ENCODE data around the gene PTPRM. TPM values are rescaled to one million over a fixed set of nuclear protein-coding genes. Genes with fewer than 3 reads are reported as not detected.

The PTPRM gene
- total RNA-seq, 1 donor from 2014 or later: 4.5 TPM

GRCh38 chr18:7548221-7548620 is 18.9 kb upstream of the PTPRM start:
- intact Hi-C loops (cut with micrococcal nuclease): no loop called here
- Mint-ChIP-seq H3K4me1 (ENCODE audit: low read depth) (no peaks in the 10 kb centered on the region), H3K9me3 (no peaks in the 10 kb centered on the region), H3K4me3 (ENCODE audit: low read depth) (no peak overlapping the region), H3K27me3 (ENCODE audit: low read depth) (no peaks in the 10 kb centered on the region), H3K27ac (no peak overlapping the region), H3K36me3 (ENCODE audit: low read depth) (no peaks in the 10 kb centered on the region)
- DNase-seq (ENCODE audit: low spot score): no peak

DNA sequence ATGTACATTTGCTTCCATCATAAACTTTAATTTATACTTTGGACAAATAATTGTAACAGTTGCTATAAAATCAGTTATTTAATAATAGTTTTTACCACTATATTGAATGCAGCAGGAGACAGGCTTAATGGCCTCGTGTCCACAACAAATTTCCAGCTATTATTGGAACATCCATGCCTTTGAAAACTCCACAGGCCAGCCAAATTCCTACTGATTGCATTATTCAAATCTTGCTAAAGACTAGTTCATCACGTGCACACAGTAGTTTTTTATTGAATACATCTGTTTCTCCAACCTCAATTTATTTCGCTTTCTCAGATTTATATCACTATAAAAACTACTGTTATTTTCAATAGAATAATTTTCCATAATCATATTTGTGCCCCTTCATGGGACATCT is 18.4 kb upstream of the PTPRM start:
- Mint-ChIP-seq H3K27ac (no peak overlapping the region), H3K27me3 (ENCODE audit: low read depth) (no peaks in the 10 kb centered on the region), H3K4me3 (ENCODE audit: low read depth) (no peak overlapping the region), H3K4me1 (ENCODE audit: low read depth) (no peaks in the 10 kb centered on the region), H3K36me3 (ENCODE audit: low read depth) (no peaks in the 10 kb centered on the region), H3K9me3 (no peaks in the 10 kb centered on the region)
- DNase-seq (ENCODE audit: low spot score): no peak
- intact Hi-C loops (cut with micrococcal nuclease): no loop called here

- no peak overlapping the region for H3K4me3 Mint-ChIP-seq (ENCODE audit: low read depth)
- intact Hi-C loops (cut with micrococcal nuclease): no loop called here
Observed at GRCh38 chr18:7557973-7558372, 9.1 kb upstream of the PTPRM start.

GRCh38 chr18:7558769-7559168 is 8.3 kb upstream of the PTPRM start:
- intact Hi-C loops (cut with micrococcal nuclease): no loop called here
- Mint-ChIP-seq H3K4me3 (ENCODE audit: low read depth) (no peak overlapping the region), H3K9me3 (no peaks in the 10 kb centered on the region), H3K4me1 (ENCODE audit: low read depth) (no peaks in the 10 kb centered on the region), H3K36me3 (ENCODE audit: low read depth) (no peaks in the 10 kb centered on the region), H3K27me3 (ENCODE audit: low read depth) (peaks cover 6% of the 10 kb centered on the region), H3K27ac (no peak overlapping the region)
- no peak for DNase-seq (ENCODE audit: low spot score)

More at GRCh38 chr18:7557973-7558372, 9.1 kb upstream of the PTPRM start:
- Mint-ChIP-seq H3K27me3 (ENCODE audit: low read depth) (peaks cover 6% of the 10 kb centered on the region), H3K4me1 (ENCODE audit: low read depth) (no peaks in the 10 kb centered on the region), H3K36me3 (ENCODE audit: low read depth) (no peaks in the 10 kb centered on the region), H3K9me3 (no peaks in the 10 kb centered on the region), H3K27ac (no peak overlapping the region)
- no peak for DNase-seq (ENCODE audit: low spot score)

GRCh38 chr18:7559709-7560319 is 7.3 kb upstream of the PTPRM start:
- no peaks in the 10 kb centered on the region for H3K4me1 Mint-ChIP-seq (ENCODE audit: low read depth)
- no peaks in the 10 kb centered on the region for H3K36me3 Mint-ChIP-seq (ENCODE audit: low read depth)
- intact Hi-C loops (cut with micrococcal nuclease): no loop called here
- peaks cover 14% of the 10 kb centered on the region for H3K27me3 Mint-ChIP-seq (ENCODE audit: low read depth)
- no peak for DNase-seq (ENCODE audit: low spot score)
- H3K9me3 Mint-ChIP-seq: no peaks in the 10 kb centered on the region
- no peak overlapping the region for H3K4me3 Mint-ChIP-seq (ENCODE audit: low read depth)
- no peak overlapping the region for H3K27ac Mint-ChIP-seq

GRCh38 chr18:7561909-7562460 is 5.1 kb upstream of the PTPRM start:
- no peaks in the 10 kb centered on the region for H3K9me3 Mint-ChIP-seq
- H3K4me1 Mint-ChIP-seq (ENCODE audit: low read depth): no peaks in the 10 kb centered on the region
- no peak for DNase-seq (ENCODE audit: low spot score)
- H3K27ac Mint-ChIP-seq: no peak overlapping the region
- no peaks in the 10 kb centered on the region for H3K36me3 Mint-ChIP-seq (ENCODE audit: low read depth)
- intact Hi-C loops (cut with micrococcal nuclease): no loop called here
- H3K27me3 Mint-ChIP-seq (ENCODE audit: low read depth): peaks cover 27% of the 10 kb centered on the region
- H3K4me3 Mint-ChIP-seq (ENCODE audit: low read depth): no peak overlapping the region

DNA sequence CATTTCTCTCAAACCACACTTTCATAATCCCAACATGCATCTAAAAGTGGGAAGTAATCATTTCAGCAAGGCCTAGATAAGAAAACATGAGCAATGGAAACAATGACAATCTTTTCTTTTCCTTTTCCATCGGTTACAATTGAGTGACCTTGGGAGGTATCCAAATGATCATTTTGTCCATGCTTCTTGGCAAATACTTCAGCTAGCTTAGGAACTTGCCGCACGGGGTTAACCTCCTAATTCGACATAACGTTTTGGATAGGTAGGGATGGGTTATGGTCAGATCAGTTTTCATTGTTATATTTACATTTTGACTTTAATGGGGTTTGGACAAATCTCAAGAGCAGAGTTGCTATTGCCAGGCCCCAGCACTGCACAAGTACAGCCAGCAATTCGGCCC is 4.6 kb upstream of the PTPRM start:
- no peak for DNase-seq (ENCODE audit: low spot score)
- intact Hi-C loops (cut with micrococcal nuclease): no loop called here
- no peaks in the 10 kb centered on the region for H3K36me3 Mint-ChIP-seq (ENCODE audit: low read depth)
- H3K27ac Mint-ChIP-seq: no peak overlapping the region
- H3K4me1 Mint-ChIP-seq (ENCODE audit: low read depth): no peaks in the 10 kb centered on the region
- H3K9me3 Mint-ChIP-seq: no peaks in the 10 kb centered on the region
- H3K4me3 Mint-ChIP-seq (ENCODE audit: low read depth): no peak overlapping the region
- H3K27me3 Mint-ChIP-seq (ENCODE audit: low read depth): peaks cover 27% of the 10 kb centered on the region

GRCh38 chr18:7565677-7566076 is 1.4 kb upstream of the PTPRM start:
- DNase-seq (ENCODE audit: low spot score): no peak
- intact Hi-C loops (cut with micrococcal nuclease): loop anchor here (5.0 kb wide), 1 partner anchor 482 kb away; no protein-coding TSS in a partner anchor
- Mint-ChIP-seq H3K4me3 (ENCODE audit: low read depth) (peak overlapping the region; percentile 5), H3K9me3 (peaks cover 3% of the 10 kb centered on the region), H3K27me3 (ENCODE audit: low read depth) (peaks cover 47% of the 10 kb centered on the region), H3K27ac (no peak overlapping the region), H3K4me1 (ENCODE audit: low read depth) (no peaks in the 10 kb centered on the region), H3K36me3 (ENCODE audit: low read depth) (no peaks in the 10 kb centered on the region)

- peak overlapping the region; percentile 39 for H3K4me3 Mint-ChIP-seq (ENCODE audit: low read depth)
Observed at GRCh38 chr18:7566244-7566566, 911 bp upstream of the PTPRM start.

GRCh38 chr18:7567474-7568425 is 634 bp downstream of the PTPRM start:
- no peaks in the 10 kb centered on the region for H3K36me3 Mint-ChIP-seq (ENCODE audit: low read depth)
- H3K9me3 Mint-ChIP-seq: peaks cover 3% of the 10 kb centered on the region
- DNase-seq (ENCODE audit: low spot score): no peak
- peaks cover 49% of the 10 kb centered on the region for H3K27me3 Mint-ChIP-seq (ENCODE audit: low read depth)
- intact Hi-C loops (cut with micrococcal nuclease): loop anchor here (5.0 kb wide), 1 partner anchor 480 kb away; no protein-coding TSS in a partner anchor
- peaks cover 2% of the 10 kb centered on the region for H3K4me1 Mint-ChIP-seq (ENCODE audit: low read depth)
- no peak overlapping the region for H3K27ac Mint-ChIP-seq
- H3K4me3 Mint-ChIP-seq (ENCODE audit: low read depth): no peak overlapping the region

More at GRCh38 chr18:7566244-7566566, 911 bp upstream of the PTPRM start:
- Mint-ChIP-seq H3K9me3 (peaks cover 3% of the 10 kb centered on the region), H3K27ac (no peak overlapping the region), H3K36me3 (ENCODE audit: low read depth) (no peaks in the 10 kb centered on the region), H3K27me3 (ENCODE audit: low read depth) (peaks cover 51% of the 10 kb centered on the region), H3K4me1 (ENCODE audit: low read depth) (no peaks in the 10 kb centered on the region)
- intact Hi-C loops (cut with micrococcal nuclease): loop anchor here (5.0 kb wide), 1 partner anchor 481 kb away; no protein-coding TSS in a partner anchor
- DNase-seq (ENCODE audit: low spot score): no peak

- intact Hi-C loops (cut with micrococcal nuclease): loop anchor here (5.0 kb wide), 1 partner anchor 479 kb away; no protein-coding TSS in a partner anchor
Observed at GRCh38 chr18:7568426-7568825, 1.3 kb downstream of the PTPRM start.

DNA sequence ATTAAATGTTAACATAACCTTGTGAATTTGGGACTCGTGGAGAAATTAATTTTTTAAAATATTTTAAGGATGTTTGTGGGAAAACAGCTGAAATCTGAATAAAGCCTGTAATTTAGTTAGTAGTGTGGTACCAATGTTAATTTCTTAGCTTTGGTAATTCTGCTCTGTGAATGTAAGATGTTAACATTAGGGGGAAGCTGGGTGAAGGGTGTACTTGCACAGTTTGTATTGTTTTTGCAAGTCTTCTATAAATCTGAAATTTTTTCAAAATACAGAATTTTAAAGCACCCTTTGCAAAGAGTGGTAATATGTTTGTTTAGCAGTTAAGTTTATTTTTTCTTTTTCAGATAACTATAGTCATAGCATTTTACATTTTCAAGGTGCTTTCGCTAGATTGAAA is 4.5 kb downstream of the PTPRM start:
- Mint-ChIP-seq H3K4me3 (ENCODE audit: low read depth) (no peak overlapping the region), H3K27me3 (ENCODE audit: low read depth) (peaks cover 32% of the 10 kb centered on the region), H3K27ac (no peak overlapping the region), H3K9me3 (peaks cover 3% of the 10 kb centered on the region), H3K4me1 (ENCODE audit: low read depth) (peaks cover 7% of the 10 kb centered on the region), H3K36me3 (ENCODE audit: low read depth) (no peaks in the 10 kb centered on the region)
- DNase-seq (ENCODE audit: low spot score): no peak
- intact Hi-C loops (cut with micrococcal nuclease): no loop called here

More at GRCh38 chr18:7568426-7568825, 1.3 kb downstream of the PTPRM start:
- DNase-seq (ENCODE audit: low spot score): no peak
- Mint-ChIP-seq H3K4me3 (ENCODE audit: low read depth) (no peak overlapping the region), H3K36me3 (ENCODE audit: low read depth) (no peaks in the 10 kb centered on the region), H3K9me3 (peaks cover 3% of the 10 kb centered on the region), H3K4me1 (ENCODE audit: low read depth) (peaks cover 7% of the 10 kb centered on the region), H3K27me3 (ENCODE audit: low read depth) (peaks cover 53% of the 10 kb centered on the region), H3K27ac (no peak overlapping the region)

DNA sequence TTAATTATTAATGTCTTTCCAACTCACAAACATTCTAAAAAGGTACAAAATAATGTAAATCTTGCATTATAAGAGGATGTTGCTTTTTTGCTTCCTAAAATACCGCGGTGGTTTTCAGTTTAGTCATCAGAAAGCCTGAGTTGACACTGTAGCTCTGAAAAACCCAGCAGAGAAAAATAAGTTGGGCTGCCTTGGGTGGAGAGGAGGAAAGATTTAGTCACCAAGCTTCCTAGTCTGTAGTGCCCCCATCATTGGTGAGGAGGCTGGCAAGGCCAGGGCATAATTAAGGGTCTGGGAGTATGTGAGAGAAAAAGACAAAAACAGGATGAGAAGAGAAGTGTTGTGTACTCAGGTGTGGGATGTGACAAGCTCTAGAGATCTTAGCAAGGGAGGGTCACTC is 5.7 kb downstream of the PTPRM start:
- Mint-ChIP-seq H3K4me1 (ENCODE audit: low read depth) (peaks cover 7% of the 10 kb centered on the region), H3K27me3 (ENCODE audit: low read depth) (peaks cover 32% of the 10 kb centered on the region), H3K36me3 (ENCODE audit: low read depth) (no peaks in the 10 kb centered on the region), H3K9me3 (peaks cover 3% of the 10 kb centered on the region), H3K4me3 (ENCODE audit: low read depth) (no peak overlapping the region), H3K27ac (no peak overlapping the region)
- intact Hi-C loops (cut with micrococcal nuclease): no loop called here
- no peak for DNase-seq (ENCODE audit: low spot score)

Measured in activated T-helper 2 cell treated with anti-CD3 and anti-CD28 coated beads, Interferon-gamma antibody, Interleukin-2, Interleukin-4, amounts not matched to agents 10 μg/mL and 5 μg/mL and 100 μg/mL, durations not matched to agents 14 hours and 24 hours and 36 hours (primary cell).